Stimulated activated CD8-positive, alpha-beta memory T cell treated with anti-CD3 and anti-CD28 coated beads, Interleukin-15, amount 100 ng/mL, for 4 hours (primary cell): ENCODE measurements around the gene SGK2.
"Not testable (repeated sequence)": the region's sequence is repeated elsewhere in the genome, so short reads cannot be mapped to it uniquely, and the experiment has no call there.

Source experiments
- DNase-seq, 2 donors: peaks; one replicate each; pipeline ENCODE4 v3.0.0-alpha.2; 2020; ENCODE audit warnings: low read depth in 2 of 2

The SGK2 gene

GRCh38 chr20:43601960-43602359 is 43.1 kb downstream of the SGK2 start:
- DNase-seq = not testable (repeated sequence)

DNA sequence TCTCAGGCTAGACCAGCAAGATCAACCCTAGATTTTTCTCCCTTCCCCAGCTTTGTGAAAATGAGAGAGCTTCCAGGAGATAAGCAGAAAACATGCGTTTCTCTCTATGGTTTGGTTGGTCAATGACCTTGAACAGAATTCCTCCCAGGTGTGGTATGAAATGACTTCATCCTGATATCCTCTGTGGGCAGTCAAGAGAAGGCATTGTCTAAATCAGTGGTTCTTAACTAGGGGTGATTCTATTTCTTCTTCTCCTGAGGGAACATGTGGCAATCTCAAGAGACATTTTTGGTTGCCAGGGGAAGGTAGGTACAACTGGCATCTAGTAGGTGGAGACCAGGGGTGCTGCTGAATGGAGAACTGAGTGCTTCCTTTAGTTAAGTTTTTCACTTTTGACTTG is 44.3 kb downstream of the SGK2 start:
- DNase-seq = no peak

GRCh38 chr20:43605715-43606114 is 46.9 kb downstream of the SGK2 start:
- no peak for DNase-seq

DNA sequence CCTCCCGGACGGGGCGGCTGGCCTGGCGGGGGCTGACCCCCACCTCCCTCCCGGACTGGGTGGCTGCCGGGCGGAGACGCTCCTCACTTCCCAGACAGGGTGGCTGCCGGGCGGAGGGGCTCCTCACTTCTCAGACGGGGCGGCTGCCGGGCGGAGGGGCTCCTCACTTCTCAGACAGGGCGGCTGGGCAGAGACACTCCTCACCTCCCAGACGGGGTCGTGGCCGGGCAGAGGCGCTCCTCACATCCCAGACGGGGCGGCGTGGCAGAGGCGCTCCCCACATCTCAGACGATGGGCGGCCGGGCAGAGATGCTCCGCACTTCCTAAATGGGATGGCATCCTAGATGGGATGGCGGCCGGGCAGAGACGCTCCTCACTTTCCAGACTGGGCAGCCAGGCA is 48.5 kb downstream of the SGK2 start:
- not testable (repeated sequence) for DNase-seq

DNA sequence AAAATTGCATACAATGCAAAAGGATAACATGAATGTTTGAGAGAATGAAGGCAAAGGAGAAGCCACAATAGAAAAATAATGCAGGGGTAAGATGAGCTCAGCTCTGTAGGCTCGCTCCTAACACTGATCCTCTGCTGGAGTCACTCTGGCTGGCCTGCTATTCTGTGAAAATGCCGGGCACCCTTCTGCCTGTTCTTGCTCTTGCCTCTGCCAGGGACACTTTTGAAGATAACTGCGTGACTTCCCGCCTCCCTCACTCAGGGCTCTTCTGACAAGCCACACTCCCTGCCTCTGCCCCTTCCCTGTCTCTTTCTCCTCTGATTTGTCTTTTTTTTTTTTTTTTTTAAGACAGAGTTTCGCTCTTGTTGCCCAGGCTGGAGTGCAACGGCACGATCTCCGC is 72.8 kb downstream of the SGK2 start:
- no peak for DNase-seq
